GM18498 (cell line): ENCODE data around the gene SMYD4.
"Not testable (repeated sequence)": the region's sequence is repeated elsewhere in the genome, so short reads cannot be mapped to it uniquely, and the experiment has no call there.

ENCODE experiments used
- ATAC-seq: cut with Tn5 transposase; IDR thresholded peaks from one replicate; pipeline ENCODE4 v1.9.1; 2021; ENCODE audit warnings: mild to moderate bottlenecking, moderate library complexity; ENCODE audit not compliant: unreplicated experiment

The SMYD4 gene

GRCh38 chr17:1829592-1830257, at the start of gene SMYD4, which contains the start of gene RPA1:
Gene SMYD4 (minus strand): TSS chr17:1829902. CDS start chr17:1827994, 1,908 bp downstream.
Gene RPA1 (plus strand): TSS chr17:1830005. CDS start chr17:1830094, 89 bp downstream.
- peak; percentile 91 for ATAC-seq

GRCh38 chr17:1878419-1879121, 48.9 kb upstream of the SMYD4 start:
- no peak for ATAC-seq

GRCh38 chr17:1875597-1875996, 45.9 kb upstream of the SMYD4 start:
- no peak for ATAC-seq

- ATAC-seq: no peak
Measured at GRCh38 chr17:1873418-1873817, 43.7 kb upstream of the SMYD4 start.

GRCh38 chr17:1872976-1873375, 43.3 kb upstream of the SMYD4 start:
- ATAC-seq: no peak

GRCh38 chr17:1872254-1872653, 42.6 kb upstream of the SMYD4 start:
- ATAC-seq: no peak

GRCh38 chr17:1871756-1872155, 42.1 kb upstream of the SMYD4 start:
- no peak for ATAC-seq

- ATAC-seq: no peak
Measured at GRCh38 chr17:1870592-1870991, 40.9 kb upstream of the SMYD4 start.

GRCh38 chr17:1868090-1868489, 38.4 kb upstream of the SMYD4 start:
- ATAC-seq: no peak

- ATAC-seq: no peak
Measured at GRCh38 chr17:1867307-1867706, 37.6 kb upstream of the SMYD4 start.

GRCh38 chr17:1865252-1866037, 35.7 kb upstream of the SMYD4 start:
- ATAC-seq: no peak

GRCh38 chr17:1861391-1862010, 31.8 kb upstream of the SMYD4 start:
- no peak for ATAC-seq

- ATAC-seq: no peak
Measured at GRCh38 chr17:1860978-1861377, 31.3 kb upstream of the SMYD4 start.

- not testable (repeated sequence) for ATAC-seq
Measured at GRCh38 chr17:1856462-1856861, 26.8 kb upstream of the SMYD4 start.

- ATAC-seq: no peak
Measured at GRCh38 chr17:1853698-1854097, 24.0 kb upstream of the SMYD4 start.

- no peak for ATAC-seq
Measured at GRCh38 chr17:1852327-1852726, 22.6 kb upstream of the SMYD4 start.

GRCh38 chr17:1847191-1847590, 17.5 kb upstream of the SMYD4 start:
- no peak for ATAC-seq

- ATAC-seq: no peak
Measured at GRCh38 chr17:1843947-1844346, 14.2 kb upstream of the SMYD4 start.

GRCh38 chr17:1839516-1839915, 9.8 kb upstream of the SMYD4 start:
- ATAC-seq: no peak

GRCh38 chr17:1834380-1835149, 4.9 kb upstream of the SMYD4 start:
- peak; percentile 60 for ATAC-seq
